ENCODE results near the gene CUTA. TPM values are rescaled to one million over a fixed set of nuclear protein-coding genes. Genes with fewer than 3 reads are reported as not detected.

The CUTA gene
- 158 and 230 TPM in 2 replicates for total RNA-seq (2014; rRNA removed; shearing (Covaris generic); ENCODE audit: low replicate concordance)

GRCh38 chr6:33417903-33418689, at the start of gene CUTA:
Gene CUTA, minus strand, starts transcription at chr6:33418107. Its CDS starts 107 bp downstream, at chr6:33418000.
- Histone ChIP-seq H3K9me3 (no peaks in the 10 kb centered on the region), H3K36me3 (peaks cover 13% of the 10 kb centered on the region), H3K4me3 (peak within 1 kb of the TSS; percentile 60), H3K27me3 (no peaks in the 10 kb centered on the region)
- DNase-seq = peak; percentile 99

GRCh38 chr6:33467091-33467490, 49.2 kb upstream of the CUTA start:
- H3K36me3 ChIP-seq = no peaks in the 10 kb centered on the region
- H3K27me3 ChIP-seq = no peaks in the 10 kb centered on the region
- DNase-seq = no peak
- no peak overlapping the region for H3K4me3 ChIP-seq
- no peaks in the 10 kb centered on the region for H3K9me3 ChIP-seq

GRCh38 chr6:33466075-33466735, 48.3 kb upstream of the CUTA start:
- no peak overlapping the region for H3K4me3 ChIP-seq
- H3K9me3 ChIP-seq = no peaks in the 10 kb centered on the region
- no peak for DNase-seq
- no peaks in the 10 kb centered on the region for H3K36me3 ChIP-seq
- H3K27me3 ChIP-seq = no peaks in the 10 kb centered on the region

- no peaks in the 10 kb centered on the region for H3K27me3 ChIP-seq
- no peak overlapping the region for H3K4me3 ChIP-seq
- no peak for DNase-seq
- no peaks in the 10 kb centered on the region; the same call in 1 of the 2 replicates for H3K36me3 ChIP-seq
- no peaks in the 10 kb centered on the region for H3K9me3 ChIP-seq
These were observed 41.3 kb upstream of the CUTA start for GRCh38 chr6:33459226-33459625.

- Histone ChIP-seq H3K9me3 (no peaks in the 10 kb centered on the region), H3K4me3 (no peak overlapping the region), H3K36me3 (no peaks in the 10 kb centered on the region; the same call in 1 of the 2 replicates), H3K27me3 (no peaks in the 10 kb centered on the region)
- DNase-seq = no peak
These were observed 40.8 kb upstream of the CUTA start for GRCh38 chr6:33458676-33459075.

- Histone ChIP-seq H3K4me3 (no peak overlapping the region), H3K27me3 (no peaks in the 10 kb centered on the region), H3K9me3 (no peaks in the 10 kb centered on the region), H3K36me3 (no peaks in the 10 kb centered on the region; the same call in 1 of the 2 replicates)
- no peak for DNase-seq
These were observed 38.2 kb upstream of the CUTA start for GRCh38 chr6:33456156-33456555.

GRCh38 chr6:33455051-33455450, 37.1 kb upstream of the CUTA start:
- H3K36me3 ChIP-seq = no peaks in the 10 kb centered on the region; the same call in 1 of the 2 replicates
- DNase-seq = no peak
- no peaks in the 10 kb centered on the region for H3K9me3 ChIP-seq
- no peaks in the 10 kb centered on the region for H3K27me3 ChIP-seq
- peak overlapping the region; percentile 74 for H3K4me3 ChIP-seq

GRCh38 chr6:33454009-33454946, 36.4 kb upstream of the CUTA start, which contains the start of gene ZBTB9:
Gene ZBTB9, plus strand, starts transcription at chr6:33454576. Its CDS starts 525 bp downstream, at chr6:33455101.
- Histone ChIP-seq H3K9me3 (no peaks in the 10 kb centered on the region), H3K4me3 (peak within 1 kb of the TSS; percentile 74), H3K27me3 (no peaks in the 10 kb centered on the region), H3K36me3 (no peaks in the 10 kb centered on the region; the same call in 1 of the 2 replicates)
- DNase-seq = peak; percentile 92

GRCh38 chr6:33453393-33454008, 35.6 kb upstream of the CUTA start:
- no peak for DNase-seq
- Histone ChIP-seq H3K4me3 (peak overlapping the region; percentile 74), H3K9me3 (no peaks in the 10 kb centered on the region), H3K27me3 (no peaks in the 10 kb centered on the region), H3K36me3 (no peaks in the 10 kb centered on the region; the same call in 1 of the 2 replicates)

- Histone ChIP-seq H3K4me3 (no peak overlapping the region), H3K27me3 (no peaks in the 10 kb centered on the region), H3K36me3 (no peaks in the 10 kb centered on the region; the same call in 1 of the 2 replicates), H3K9me3 (no peaks in the 10 kb centered on the region)
- DNase-seq = no peak
These were observed 34.6 kb upstream of the CUTA start for GRCh38 chr6:33452496-33452895.

GRCh38 chr6:33451606-33452005, 33.7 kb upstream of the CUTA start:
- DNase-seq = no peak
- no peaks in the 10 kb centered on the region for H3K27me3 ChIP-seq
- H3K36me3 ChIP-seq = no peaks in the 10 kb centered on the region; the same call in 1 of the 2 replicates
- no peaks in the 10 kb centered on the region for H3K9me3 ChIP-seq
- no peak overlapping the region for H3K4me3 ChIP-seq

GRCh38 chr6:33450434-33450833, 32.5 kb upstream of the CUTA start:
- H3K36me3 ChIP-seq = no peaks in the 10 kb centered on the region; the same call in 1 of the 2 replicates
- H3K4me3 ChIP-seq = no peak overlapping the region
- no peaks in the 10 kb centered on the region for H3K9me3 ChIP-seq
- no peak for DNase-seq
- no peaks in the 10 kb centered on the region for H3K27me3 ChIP-seq

- DNase-seq = no peak
- no peak overlapping the region for H3K4me3 ChIP-seq
- no peaks in the 10 kb centered on the region for H3K27me3 ChIP-seq
- H3K9me3 ChIP-seq = no peaks in the 10 kb centered on the region
- no peaks in the 10 kb centered on the region for H3K36me3 ChIP-seq
These were observed 28.4 kb upstream of the CUTA start for GRCh38 chr6:33446356-33446755.

GRCh38 chr6:33445119-33445603, 27.3 kb upstream of the CUTA start:
- no peaks in the 10 kb centered on the region for H3K9me3 ChIP-seq
- no peak overlapping the region for H3K4me3 ChIP-seq
- no peaks in the 10 kb centered on the region for H3K36me3 ChIP-seq
- DNase-seq = no peak
- no peaks in the 10 kb centered on the region for H3K27me3 ChIP-seq

- no peak for DNase-seq
- H3K9me3 ChIP-seq = no peaks in the 10 kb centered on the region
- H3K27me3 ChIP-seq = no peaks in the 10 kb centered on the region
- no peaks in the 10 kb centered on the region for H3K36me3 ChIP-seq
- no peak overlapping the region for H3K4me3 ChIP-seq
These were observed 26.0 kb upstream of the CUTA start for GRCh38 chr6:33443619-33444504.

All from MG63 (cell line).